ENCODE measurements around the gene COL18A1.
"Not testable (repeated sequence)": the region's sequence is repeated elsewhere in the genome, so short reads cannot be mapped to it uniquely, and the experiment has no call there.

Gene COL18A1

GRCh38 chr21:45496968-45497845, 92.2 kb downstream of the COL18A1 start:
- DNase-seq: no peak

DNA sequence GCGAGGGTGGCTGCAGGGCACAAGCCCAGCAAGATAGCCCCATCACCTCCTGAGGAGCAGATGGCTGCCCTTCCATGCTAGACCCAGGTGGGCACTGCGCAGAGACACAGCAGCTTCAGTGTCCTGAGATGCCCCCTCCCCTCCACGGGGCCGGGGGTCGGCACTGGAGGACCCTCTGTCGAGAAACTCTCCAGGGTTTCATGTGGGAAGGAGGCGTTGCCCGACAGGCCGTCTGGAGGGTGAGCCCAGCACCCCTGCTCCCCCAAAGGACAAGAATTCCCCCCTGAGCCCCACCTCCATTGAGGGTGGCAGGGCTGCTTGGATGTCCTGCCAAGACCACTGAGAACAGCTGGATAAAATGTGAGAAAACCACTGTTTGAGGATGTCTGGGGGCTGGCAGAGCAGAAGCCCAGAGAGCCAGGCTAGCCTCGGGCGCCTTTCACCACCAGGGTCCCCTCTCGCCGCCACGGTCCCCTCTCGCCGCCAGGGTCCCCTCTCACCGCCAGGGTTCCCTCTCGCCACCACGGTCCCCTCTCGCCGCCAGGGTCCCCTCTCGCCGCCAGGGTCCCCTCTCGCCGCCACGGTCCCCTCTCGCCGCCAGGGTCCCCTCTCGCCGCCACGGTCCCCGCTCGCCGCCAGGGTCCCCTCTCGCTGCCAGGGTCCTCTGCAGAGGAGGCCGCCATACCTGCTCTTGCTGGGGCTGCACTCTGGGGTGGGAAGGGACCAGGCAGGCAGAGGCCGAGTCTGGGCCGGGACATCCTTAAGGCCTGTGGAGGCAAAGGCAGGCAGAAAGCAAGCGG, 93.1 kb downstream of the COL18A1 start:
- no peak for DNase-seq

DNA sequence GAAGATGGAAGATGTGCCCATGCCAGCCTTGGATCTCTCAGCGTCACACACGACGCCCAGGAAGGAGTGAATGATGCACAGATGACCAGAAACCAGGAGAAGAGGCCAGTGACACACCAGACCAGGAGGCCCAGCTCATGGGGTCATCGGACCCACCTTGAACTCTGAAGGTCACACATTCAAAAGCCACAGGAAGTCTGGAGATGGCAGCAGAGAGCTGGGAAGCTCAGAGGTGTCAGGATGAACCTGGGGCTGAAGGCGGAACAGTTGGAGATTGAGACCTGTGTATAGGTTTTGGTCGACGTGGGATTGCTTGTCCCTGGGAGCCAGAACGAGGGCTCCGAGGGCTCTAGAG, 93.7 kb downstream of the COL18A1 start:
- no peak for DNase-seq

DNA sequence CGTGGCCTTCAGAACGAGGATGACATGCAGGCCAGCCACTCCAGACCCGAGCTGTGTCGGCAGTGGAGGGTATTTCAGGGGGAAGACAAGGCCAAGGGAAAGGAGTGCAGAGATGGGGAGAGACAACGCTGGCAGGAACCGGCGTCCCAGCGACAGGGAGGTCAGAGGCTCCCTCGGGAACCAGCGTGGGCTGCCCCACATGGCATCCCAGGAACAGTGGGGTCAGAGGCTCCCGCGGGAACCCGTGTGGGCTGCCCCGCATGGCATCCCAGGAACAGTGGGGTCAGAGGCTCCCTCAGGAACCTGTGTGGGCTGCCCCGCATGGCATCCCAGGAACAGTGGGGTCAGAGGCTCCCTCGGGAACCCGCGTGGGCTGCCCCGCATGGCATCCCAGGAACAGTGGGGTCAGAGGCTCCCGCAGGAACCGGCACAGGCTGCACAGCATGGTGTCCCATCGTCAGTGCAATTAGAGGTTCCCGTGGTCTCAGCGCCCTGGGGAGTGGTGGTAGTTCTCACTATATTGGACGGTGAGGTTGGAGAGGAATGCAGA, 94.3 kb downstream of the COL18A1 start:
- DNase-seq: no peak

DNA sequence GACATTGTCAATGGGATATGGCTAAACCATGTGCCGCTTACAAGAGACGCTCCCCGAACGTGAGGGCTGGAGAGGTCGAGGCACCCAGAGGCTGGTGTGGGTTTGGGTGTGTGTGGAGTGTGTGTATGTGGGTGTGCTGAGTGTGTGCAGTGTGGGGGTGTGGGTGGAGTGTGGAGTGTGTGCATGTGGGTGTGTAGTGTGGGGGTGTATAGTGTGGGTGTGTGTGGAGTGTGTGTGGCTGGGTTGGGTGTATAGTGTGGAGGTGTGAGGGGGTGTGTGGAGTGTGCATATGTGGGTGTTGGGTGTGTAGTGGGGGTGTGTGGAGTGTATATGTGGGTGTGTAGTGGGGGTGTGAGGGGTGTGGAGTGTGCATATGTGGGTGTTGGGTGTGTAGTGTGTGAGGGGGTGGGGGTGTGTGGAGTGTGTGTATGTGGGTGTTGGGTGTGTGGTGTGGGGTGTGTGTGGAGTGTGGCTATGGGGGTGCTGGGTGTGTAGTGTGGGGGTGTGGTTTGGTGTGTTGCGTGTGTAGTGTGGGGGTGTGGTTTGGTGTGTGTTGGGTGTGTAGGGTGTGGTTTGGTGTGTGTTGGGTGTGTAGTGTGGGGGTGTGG, 95.1 kb downstream of the COL18A1 start:
- DNase-seq: no peak

GRCh38 chr21:45501081-45502005, 96.4 kb downstream of the COL18A1 start:
- not testable (repeated sequence) for DNase-seq

DNA sequence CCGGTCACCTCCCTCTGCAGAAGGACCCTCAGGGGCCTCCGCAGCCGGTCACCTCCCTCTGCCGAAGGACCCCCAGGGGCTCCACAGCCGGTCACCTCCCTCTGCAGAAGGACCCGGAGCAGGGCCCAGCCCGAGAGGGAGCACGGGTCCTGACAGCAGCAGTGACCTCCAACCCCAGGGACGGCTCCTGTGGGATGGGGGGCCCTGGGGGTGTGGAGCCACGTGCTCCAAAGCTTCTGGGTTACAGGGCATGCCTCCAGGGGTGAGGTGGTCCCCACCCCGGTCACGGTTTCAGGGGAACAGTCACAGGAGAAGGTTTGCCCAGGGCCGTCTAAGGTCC, 97.0 kb downstream of the COL18A1 start:
- no peak for DNase-seq

GRCh38 chr21:45502600-45502999, 97.6 kb downstream of the COL18A1 start:
- DNase-seq: no peak

GRCh38 chr21:45503226-45503625, 98.3 kb downstream of the COL18A1 start:
- not testable (repeated sequence) for DNase-seq

DNA sequence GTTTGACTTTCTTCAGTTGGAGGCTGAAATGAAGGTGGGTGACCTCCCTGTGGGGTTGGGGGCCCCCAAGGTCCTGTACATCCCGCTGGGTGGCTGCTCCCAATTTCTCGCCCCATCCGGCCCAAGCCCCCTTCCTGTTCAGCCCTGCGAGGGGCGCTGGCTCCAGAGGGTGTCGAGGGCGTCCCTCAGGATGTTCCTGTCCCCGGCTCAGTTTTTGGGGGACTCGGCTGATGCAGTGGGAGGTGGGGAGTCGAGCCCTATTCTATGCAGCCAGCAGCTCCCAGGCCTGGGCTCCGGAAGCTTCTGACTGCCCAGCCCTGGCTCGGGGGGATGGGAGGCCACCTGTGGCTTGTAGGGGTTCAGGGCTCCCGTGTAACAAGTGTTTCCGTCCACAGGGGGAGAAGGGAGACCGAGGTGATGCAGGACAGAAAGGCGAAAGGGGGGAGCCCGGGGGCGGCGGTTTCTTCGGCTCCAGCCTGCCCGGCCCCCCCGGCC, 99.1 kb downstream of the COL18A1 start:
- DNase-seq: no peak

GRCh38 chr21:45504516-45505415, 99.8 kb downstream of the COL18A1 start:
- DNase-seq: no peak

- DNase-seq: no peak
Measured at GRCh38 chr21:45505416-45506021, 100.6 kb downstream of the COL18A1 start.

DNA sequence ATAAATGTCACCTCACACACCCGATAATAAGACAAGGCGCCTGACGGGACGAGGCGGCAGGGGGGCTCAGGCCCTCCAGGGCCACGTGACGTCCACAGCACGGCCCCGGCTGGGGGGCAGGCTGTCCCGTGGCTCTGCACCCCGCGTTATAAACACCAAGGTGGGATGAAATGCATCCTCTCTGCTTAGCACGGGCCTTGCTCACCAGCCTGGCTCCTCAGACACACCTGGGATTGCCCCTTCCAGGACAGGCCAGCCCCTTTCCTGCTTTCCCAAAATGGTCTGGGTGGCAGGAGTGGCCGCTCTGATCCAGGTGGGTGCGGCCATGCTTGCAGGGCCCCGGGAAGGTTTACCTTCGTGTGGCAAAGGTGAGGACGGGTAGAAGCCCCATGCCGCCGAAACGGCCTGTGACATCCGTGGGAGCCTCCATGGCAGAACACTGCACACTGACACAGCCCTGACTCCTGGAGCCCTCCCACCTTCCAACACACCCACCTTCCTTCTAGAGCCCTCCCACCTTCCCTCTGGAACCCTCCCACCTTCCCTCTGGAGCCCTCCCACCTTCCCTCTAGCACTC, 101.4 kb downstream of the COL18A1 start:
- DNase-seq: no peak

GRCh38 chr21:45506836-45507522, 102.0 kb downstream of the COL18A1 start:
- DNase-seq: no peak

- no peak for DNase-seq
Measured at GRCh38 chr21:45507523-45507875, 102.5 kb downstream of the COL18A1 start.

DNA sequence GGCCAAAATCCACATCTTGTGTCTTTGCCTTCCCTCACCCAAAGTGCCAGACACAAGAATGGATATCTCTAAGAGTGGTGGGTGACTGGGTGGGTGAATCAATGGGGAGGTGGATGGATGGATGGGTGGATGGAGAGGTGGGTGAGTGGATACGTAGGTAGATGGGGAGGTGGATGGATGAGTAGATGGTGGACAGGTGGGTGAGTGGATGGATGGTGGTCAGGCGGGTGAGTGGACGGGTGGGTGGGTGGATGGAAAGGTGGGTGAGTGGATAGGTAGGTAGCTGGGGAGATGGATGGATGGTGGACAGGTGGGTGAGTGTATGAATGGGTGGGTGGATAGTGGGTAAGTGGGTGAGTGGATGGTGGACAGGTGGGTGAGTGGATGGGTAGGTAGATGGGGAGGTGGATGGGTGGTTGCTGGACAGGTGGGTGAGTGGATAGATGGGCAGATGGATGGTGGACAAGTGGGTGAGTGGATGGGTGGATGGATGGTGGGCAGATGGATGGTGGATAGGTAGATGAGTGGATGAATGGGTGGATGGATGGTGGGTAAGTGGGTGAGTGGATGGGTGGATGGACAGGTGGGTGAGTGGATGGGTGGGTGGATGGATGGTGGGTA, 103.0 kb downstream of the COL18A1 start:
- DNase-seq: no peak

DNA sequence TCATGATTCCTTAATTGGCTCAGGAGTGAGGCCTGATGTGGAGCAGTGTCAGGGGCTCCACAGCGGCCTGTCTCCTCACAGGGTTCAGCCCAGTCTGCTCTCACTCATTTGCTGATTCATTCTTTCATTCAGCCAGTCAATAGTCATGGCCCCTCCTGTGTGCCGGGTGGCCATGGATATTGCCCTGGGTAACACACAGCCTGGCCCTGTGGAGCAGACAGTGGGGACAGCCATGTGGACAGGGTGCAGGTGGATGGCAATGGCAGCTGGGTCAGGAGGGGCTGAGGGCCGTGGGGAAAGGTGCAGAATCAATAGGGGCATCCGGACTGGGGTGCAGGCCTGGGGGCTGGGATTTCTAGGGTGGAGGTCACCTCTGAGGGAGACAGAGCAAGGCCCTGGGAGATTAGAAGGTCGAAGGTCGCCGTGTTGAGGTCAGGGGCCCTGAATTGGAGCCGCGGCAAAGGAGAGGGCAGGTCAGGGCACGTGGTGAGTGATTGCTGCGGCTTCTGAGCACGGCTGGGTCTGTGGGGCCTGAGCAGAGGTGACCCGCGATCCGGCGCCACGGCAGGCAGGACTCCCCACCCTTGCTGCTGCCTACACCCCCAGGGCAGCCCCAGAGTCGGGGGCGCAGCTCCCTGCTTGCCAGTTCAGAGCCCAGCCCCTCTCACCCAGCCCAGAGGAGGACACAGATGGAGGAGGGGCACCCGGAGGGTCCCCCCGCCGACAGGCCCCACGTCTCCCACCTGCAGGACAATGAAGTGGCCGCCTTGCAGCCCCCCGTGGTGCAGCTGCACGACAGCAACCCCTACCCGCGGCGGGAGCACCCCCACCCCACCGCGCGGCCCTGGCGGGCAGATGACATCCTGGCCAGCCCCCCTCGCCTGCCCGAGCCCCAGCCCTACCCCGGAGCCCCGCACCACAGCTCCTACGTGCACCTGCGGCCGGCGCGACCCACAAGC, 103.9 kb downstream of the COL18A1 start:
- DNase-seq: no peak

All from suppressor macrophage (primary cell).